Cardiac muscle cell (in vitro differentiated cells and primary cell): Measurements from ENCODE around the gene CCDC88B. TPM values are rescaled to one million over a fixed set of nuclear protein-coding genes. Genes with fewer than 3 reads are reported as not detected.

ENCODE experiments used
- DNase-seq, 2 donors: peaks; one replicate each; pipeline versions ENCODE4 v3.0.0 to v3.0.0-alpha.2; 2010 to 2017; ENCODE audit warnings: low read depth in 1 of 2, low spot score in 1 of 2
- H3K27ac ChIP-seq: fragments of 200-600 bp; sonication (generic); 2 replicates; pipeline ENCODE4 v1.5.1; 2016
- H3K27me3 ChIP-seq: fragments of 200-600 bp; sonication (generic); 2 replicates; pipeline ENCODE4 v1.6.0; 2016; ENCODE audit warnings: control low read depth
- H3K36me3 ChIP-seq: fragments of 200-600 bp; sonication (generic); 2 replicates; pipeline ENCODE4 v1.5.1; 2016; ENCODE audit warnings: control low read depth
- H3K4me1 ChIP-seq: fragments of 200-600 bp; sonication (generic); 2 replicates; pipeline ENCODE4 v1.8.1; 2017; ENCODE audit warnings: low read depth, mild to moderate bottlenecking, mixed run types
- H3K4me3 ChIP-seq: fragments of 200-600 bp; sonication (generic); 2 replicates; pipeline ENCODE4 v1.5.1; 2016; ENCODE audit warnings: mild to moderate bottlenecking
- H3K9me3 ChIP-seq: fragments of 200-600 bp; sonication (generic); 2 replicates; pipeline ENCODE4 v1.5.1; 2017; ENCODE audit warnings: low read depth, mild to moderate bottlenecking, control low read depth
- polyA plus RNA-seq: library from polyadenylated mRNA; unstranded; fragments of >200 nt; fragmentation: Nextera tagmentation; extraction: Ambion mirVana; gene quantifications from 2 replicates; pipeline ENCODE4 v1.2.1, GENCODE V29; 2016
- total RNA-seq: library from RNA; depleted of rRNA; stranded (reverse); fragments of >200 nt; gene quantifications from 2 replicates; pipeline ENCODE4 v1.2.3, GENCODE V29; 2016
- TF ChIP-seq, protein P1 (sequence below): IDR thresholded peaks from 2 replicates; pipeline ENCODE4 v1.5.1; 2012; ENCODE audit warnings: low read depth, mild to moderate bottlenecking, low read length

The CCDC88B gene
- total and polyA plus RNA-seq, 2 experiments from 2014 or later, result 8.4 to 8.6 TPM

DNA sequence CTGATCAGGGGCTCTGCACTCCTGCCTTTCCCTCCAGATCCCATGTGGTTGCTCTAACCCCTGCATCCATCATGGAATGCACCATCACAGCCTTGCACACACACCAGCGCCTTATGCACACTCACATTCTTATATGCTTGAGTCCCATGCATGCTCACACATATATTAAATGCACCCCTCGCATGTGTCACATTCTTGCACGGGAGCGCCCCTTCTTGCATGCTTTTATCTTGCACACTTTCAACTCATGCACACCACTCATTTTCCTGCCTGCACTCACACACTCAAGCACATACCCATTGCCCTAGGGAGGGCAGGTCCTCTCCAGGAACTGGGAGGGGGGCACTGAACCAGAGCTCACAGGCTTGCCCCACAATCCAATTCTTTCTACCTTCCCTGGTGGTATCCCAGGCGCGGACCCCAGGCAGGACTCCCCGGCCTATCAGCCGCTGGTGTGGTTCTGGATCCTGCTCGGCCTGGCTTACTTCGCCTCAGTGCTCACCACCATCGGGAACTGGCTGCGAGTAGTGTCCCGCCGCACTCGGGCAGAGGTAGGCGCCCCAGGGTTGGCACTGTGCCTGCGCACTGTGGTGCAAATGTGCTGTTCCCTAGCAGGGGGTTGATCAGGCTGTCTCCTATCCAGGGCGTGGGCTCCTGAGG lies 42.2 kb upstream of the CCDC88B start:
- Histone ChIP-seq H3K36me3 (no peaks in the 10 kb centered on the region), H3K27ac (no peak overlapping the region), H3K9me3 (no peaks in the 10 kb centered on the region), H3K4me3 (no peak overlapping the region), H3K27me3 (peaks cover 92% of the 10 kb centered on the region), H3K4me1 (no peaks in the 10 kb centered on the region)
- TF ChIP-seq, protein P1, sequence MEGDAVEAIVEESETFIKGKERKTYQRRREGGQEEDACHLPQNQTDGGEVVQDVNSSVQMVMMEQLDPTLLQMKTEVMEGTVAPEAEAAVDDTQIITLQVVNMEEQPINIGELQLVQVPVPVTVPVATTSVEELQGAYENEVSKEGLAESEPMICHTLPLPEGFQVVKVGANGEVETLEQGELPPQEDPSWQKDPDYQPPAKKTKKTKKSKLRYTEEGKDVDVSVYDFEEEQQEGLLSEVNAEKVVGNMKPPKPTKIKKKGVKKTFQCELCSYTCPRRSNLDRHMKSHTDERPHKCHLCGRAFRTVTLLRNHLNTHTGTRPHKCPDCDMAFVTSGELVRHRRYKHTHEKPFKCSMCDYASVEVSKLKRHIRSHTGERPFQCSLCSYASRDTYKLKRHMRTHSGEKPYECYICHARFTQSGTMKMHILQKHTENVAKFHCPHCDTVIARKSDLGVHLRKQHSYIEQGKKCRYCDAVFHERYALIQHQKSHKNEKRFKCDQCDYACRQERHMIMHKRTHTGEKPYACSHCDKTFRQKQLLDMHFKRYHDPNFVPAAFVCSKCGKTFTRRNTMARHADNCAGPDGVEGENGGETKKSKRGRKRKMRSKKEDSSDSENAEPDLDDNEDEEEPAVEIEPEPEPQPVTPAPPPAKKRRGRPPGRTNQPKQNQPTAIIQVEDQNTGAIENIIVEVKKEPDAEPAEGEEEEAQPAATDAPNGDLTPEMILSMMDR, result no peak
- DNase-seq, result no peak

DNA sequence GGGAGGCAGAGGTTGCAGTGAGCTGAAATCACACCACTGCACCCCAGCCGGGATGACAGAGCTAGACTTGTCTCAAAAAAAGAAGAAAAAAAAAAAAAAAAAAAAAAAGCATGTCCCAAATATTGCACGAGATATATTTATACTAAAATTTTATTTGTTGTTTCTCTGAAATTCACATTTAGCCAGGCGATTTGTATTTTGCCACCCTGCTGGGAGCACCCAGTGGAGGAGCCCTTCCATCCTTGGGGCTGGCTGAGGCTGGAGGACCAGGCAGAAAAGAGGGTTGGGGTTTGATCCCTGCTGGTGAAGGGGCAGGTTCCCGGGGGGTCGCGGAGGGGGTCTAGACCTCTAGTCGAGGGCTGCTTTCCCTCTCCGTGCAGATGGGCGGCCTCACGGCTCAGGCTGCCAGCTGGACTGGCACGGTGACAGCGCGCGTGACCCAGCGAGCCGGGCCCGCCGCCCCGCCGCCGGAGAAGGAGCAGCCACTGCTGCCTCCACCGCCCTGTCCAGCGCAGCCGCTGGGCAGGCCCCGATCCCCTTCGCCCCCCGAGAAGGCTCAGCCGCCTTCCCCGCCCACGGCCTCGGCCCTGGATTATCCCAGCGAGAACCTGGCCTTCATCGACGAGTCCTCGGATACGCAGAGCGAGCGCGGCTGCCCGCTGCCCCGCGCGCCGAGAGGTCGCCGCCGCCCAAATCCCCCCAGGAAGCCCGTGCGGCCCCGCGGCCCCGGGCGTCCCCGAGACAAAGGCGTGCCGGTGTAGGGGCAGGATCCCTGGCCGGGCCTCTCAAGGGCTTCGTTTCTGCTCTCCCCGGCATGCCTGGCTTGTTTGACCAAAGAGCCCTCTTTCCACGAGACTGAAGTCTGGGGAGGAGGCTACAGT lies 40.8 kb upstream of the CCDC88B start:
- Histone ChIP-seq H3K27ac (no peak overlapping the region), H3K4me1 (peaks cover 4% of the 10 kb centered on the region), H3K36me3 (no peaks in the 10 kb centered on the region), H3K4me3 (peak overlapping the region; percentile 3), H3K9me3 (no peaks in the 10 kb centered on the region), H3K27me3 (peaks cover 78% of the 10 kb centered on the region)
- TF ChIP-seq, protein P1, result no peak
- DNase-seq, result peak; percentile 30 to 42

DNA sequence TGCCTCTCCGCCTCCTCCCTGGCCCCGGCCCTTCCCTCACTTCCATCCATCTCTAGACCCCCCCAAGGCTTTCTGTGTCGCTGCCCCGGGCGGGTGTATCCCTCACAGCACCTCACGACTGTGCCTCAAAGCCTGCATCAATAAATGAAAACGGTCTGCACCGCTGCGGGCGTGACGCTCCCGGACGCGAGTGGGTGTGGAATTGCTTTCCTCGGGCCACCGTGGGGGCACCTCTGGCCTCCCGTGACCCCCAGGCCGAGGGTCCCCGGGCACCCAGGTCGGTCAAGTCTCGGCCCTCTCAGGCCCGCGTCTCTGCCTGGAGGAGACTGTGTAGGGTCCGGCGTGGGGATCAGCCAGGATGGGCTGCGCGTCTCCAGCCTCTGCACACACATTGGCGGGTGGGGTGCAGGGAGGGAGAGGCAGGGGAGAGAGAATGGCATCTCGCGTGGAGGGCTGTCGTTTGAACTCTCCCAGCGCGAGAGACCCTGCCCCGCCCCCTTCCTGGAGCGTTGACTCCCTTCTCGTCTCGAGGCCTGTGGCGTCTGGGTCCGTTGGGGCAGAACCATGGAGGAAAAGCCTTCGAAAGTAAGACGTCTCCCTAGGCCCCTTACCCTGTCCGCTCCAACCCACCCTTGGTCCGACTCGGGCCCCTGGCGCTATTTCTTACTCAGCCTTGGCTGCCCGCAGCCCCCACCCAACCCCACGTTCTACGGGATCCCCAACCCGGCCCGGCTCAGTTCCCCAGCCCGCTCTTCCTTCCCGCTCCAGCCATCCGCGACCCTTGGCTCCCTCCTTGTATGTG lies 40.0 kb upstream of the CCDC88B start, which contains the start of gene CATSPERZ:
CATSPERZ (plus strand) TSS at position 512 of the 802 bp plus-strand sequence; CDS start at position 565, 53 bp downstream.
- TF ChIP-seq, protein P1, result no peak
- Histone ChIP-seq H3K36me3 (no peaks in the 10 kb centered on the region), H3K27ac (no peak within 1 kb of the TSS), H3K4me1 (peaks cover 4% of the 10 kb centered on the region), H3K9me3 (no peaks in the 10 kb centered on the region), H3K4me3 (peak within 1 kb of the TSS; percentile 3), H3K27me3 (peaks cover 70% of the 10 kb centered on the region)
- no peak for DNase-seq

DNA sequence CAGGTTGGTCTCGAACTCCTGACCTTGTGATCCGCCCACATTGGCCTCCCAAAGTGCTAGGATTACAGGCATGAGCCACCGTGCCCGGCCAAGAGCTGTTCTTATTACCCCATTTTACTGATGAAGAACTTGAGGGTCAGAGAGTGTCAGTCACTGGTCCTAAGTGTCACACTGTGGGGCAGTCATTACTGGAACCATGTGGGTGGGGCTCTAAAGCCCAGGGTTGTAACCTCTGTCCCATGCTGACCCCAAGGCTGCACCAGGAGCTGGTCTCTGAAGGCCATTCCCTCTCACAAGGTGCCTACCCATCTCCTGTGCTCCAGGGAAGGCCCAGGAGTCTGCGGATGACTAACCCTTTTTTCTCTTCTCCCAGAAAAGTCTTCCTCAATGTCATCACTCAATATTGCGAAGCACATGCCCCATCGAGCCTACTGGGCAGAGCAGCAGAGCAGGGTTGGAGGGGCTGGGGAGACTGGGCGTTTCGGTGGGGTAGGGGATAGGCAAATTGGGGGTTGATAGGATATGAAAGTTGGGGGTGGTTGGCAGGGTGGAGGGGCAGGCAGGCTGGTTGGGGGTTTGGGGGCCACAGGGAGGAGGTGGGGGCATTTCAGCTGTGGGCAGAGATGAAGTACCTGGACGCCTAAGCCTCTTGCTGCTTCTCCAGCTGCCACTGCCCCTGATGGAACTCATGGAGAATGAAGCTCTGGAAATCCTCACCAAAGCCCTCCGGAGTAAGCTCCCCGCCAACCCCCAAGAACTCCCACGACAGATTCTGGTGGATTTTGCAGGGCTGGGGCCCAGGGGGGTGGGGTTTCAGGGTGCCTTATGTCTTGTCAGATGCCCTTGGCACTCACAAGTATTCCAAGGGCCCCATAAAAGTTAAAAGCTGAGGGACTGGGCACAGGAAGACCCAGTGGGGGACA lies 36.6 kb upstream of the CCDC88B start:
- no peak overlapping the region for H3K4me3 ChIP-seq

More for the DNA sequence above, 36.6 kb upstream of the CCDC88B start:
- Histone ChIP-seq H3K36me3 (no peaks in the 10 kb centered on the region), H3K9me3 (no peaks in the 10 kb centered on the region), H3K27me3 (peaks cover 37% of the 10 kb centered on the region), H3K27ac (no peak overlapping the region), H3K4me1 (peaks cover 11% of the 10 kb centered on the region)
- TF ChIP-seq, protein P1, result no peak
- no peak for DNase-seq
